CD8-positive, alpha-beta memory T cell (primary cell): ENCODE measurements around the gene ARHGDIG. TPM values are rescaled to one million over a fixed set of nuclear protein-coding genes. Genes with fewer than 3 reads are reported as not detected.

Experiments used
- polyA plus RNA-seq: library from polyadenylated mRNA; unstranded; fragments of 300-500 nt; fragmentation: Illumina TruSeq; gene quantifications from one replicate; pipeline ENCODE4 v1.2.3, GENCODE V29; 2021
- total RNA-seq, 2 experiments: library from RNA; stranded (reverse); gene quantifications; one replicate each; pipeline ENCODE4 v1.2.3, GENCODE V29; 2021

Gene ARHGDIG
- total and polyA plus RNA-seq, 3 experiments from 2014 or later: not detected

Other genes starting within 250 kb of the ARHGDIG start
- 10 to 100 TPM; 63.6 to 63.9 TPM for gene POLR3K, start 227.0 kb upstream of the ARHGDIG start, total RNA-seq
- 35.1 TPM for gene POLR3K, start 227.0 kb upstream of the ARHGDIG start, polyA plus RNA-seq
- 100 to 1,000 TPM; 108 to 110 TPM for gene SNRNP25, start 226.8 kb upstream of the ARHGDIG start, total RNA-seq
- gene SNRNP25, start 226.8 kb upstream of the ARHGDIG start, polyA plus RNA-seq: 16.3 TPM
- gene RHBDF1, start 208.0 kb upstream of the ARHGDIG start, total RNA-seq: under 1 TPM; 0.53 to 0.59 TPM
- gene RHBDF1, start 208.0 kb upstream of the ARHGDIG start, polyA plus RNA-seq: not detected
- 10 to 100 TPM; 47.5 to 48.2 TPM for gene MPG, start 202.4 kb upstream of the ARHGDIG start, total RNA-seq
- 58.1 TPM for gene MPG, start 202.4 kb upstream of the ARHGDIG start, polyA plus RNA-seq
- gene NPRL3, start 141.9 kb upstream of the ARHGDIG start, total RNA-seq: 10 to 100 TPM; 45.2 to 50.7 TPM
- gene NPRL3, start 141.9 kb upstream of the ARHGDIG start, polyA plus RNA-seq: 13.0 TPM
- not detected for gene HBZ, start 127.9 kb upstream of the ARHGDIG start, total RNA-seq
- gene HBZ, start 127.9 kb upstream of the ARHGDIG start, polyA plus RNA-seq: not detected
- not detected for gene HBM, start 114.6 kb upstream of the ARHGDIG start, total RNA-seq
- not detected for gene HBM, start 114.6 kb upstream of the ARHGDIG start, polyA plus RNA-seq
- gene HBA2, start 107.7 kb upstream of the ARHGDIG start, total RNA-seq: not detected
- 5.8 TPM for gene HBA2, start 107.7 kb upstream of the ARHGDIG start, polyA plus RNA-seq
- gene HBA1, start 103.9 kb upstream of the ARHGDIG start, total RNA-seq: not detected
- gene HBA1, start 103.9 kb upstream of the ARHGDIG start, polyA plus RNA-seq: 1.6 TPM
- not detected for gene HBQ1, start 100.1 kb upstream of the ARHGDIG start, total RNA-seq
- gene HBQ1, start 100.1 kb upstream of the ARHGDIG start, polyA plus RNA-seq: 0.72 TPM
- gene LUC7L, start 51.1 kb upstream of the ARHGDIG start, total RNA-seq: 10 to 100 TPM; 78.5 to 80.0 TPM
- gene LUC7L, start 51.1 kb upstream of the ARHGDIG start, polyA plus RNA-seq: 9.2 TPM
- gene FAM234A, start 45.8 kb upstream of the ARHGDIG start, total RNA-seq: 10 to 100 TPM; 23.1 to 26.1 TPM
- gene FAM234A, start 45.8 kb upstream of the ARHGDIG start, polyA plus RNA-seq: 27.9 TPM
- gene RGS11, start 4.6 kb upstream of the ARHGDIG start, total RNA-seq: under 1 TPM in 1 of 2 experiments, not detected in 1; 0.09 TPM
- not detected for gene RGS11, start 4.6 kb upstream of the ARHGDIG start, polyA plus RNA-seq
- gene PDIA2, start 2.6 kb downstream of the ARHGDIG start, total RNA-seq: not detected
- not detected for gene PDIA2, start 2.6 kb downstream of the ARHGDIG start, polyA plus RNA-seq
- 10 to 100 TPM; 24.7 to 26.3 TPM for gene AXIN1, start 72.1 kb downstream of the ARHGDIG start, total RNA-seq
- gene AXIN1, start 72.1 kb downstream of the ARHGDIG start, polyA plus RNA-seq: 6.9 TPM
- gene MRPL28, start 89.9 kb downstream of the ARHGDIG start, total RNA-seq: 10 to 100 TPM; 90.2 to 98.0 TPM
- 67.8 TPM for gene MRPL28, start 89.9 kb downstream of the ARHGDIG start, polyA plus RNA-seq
- 10 to 100 TPM; 36.1 to 36.2 TPM for gene PGAP6, start 101.4 kb downstream of the ARHGDIG start, total RNA-seq
- 23.1 TPM for gene PGAP6, start 101.4 kb downstream of the ARHGDIG start, polyA plus RNA-seq
- gene NME4, start 116.6 kb downstream of the ARHGDIG start, total RNA-seq: 10 to 100 TPM; 14.1 to 15.4 TPM
- 49.9 TPM for gene NME4, start 116.6 kb downstream of the ARHGDIG start, polyA plus RNA-seq
- gene DECR2, start 121.3 kb downstream of the ARHGDIG start, total RNA-seq: 1 to 10 TPM; 6.8 to 7.9 TPM
- gene DECR2, start 121.3 kb downstream of the ARHGDIG start, polyA plus RNA-seq: 3.9 TPM
- 10 to 100 TPM; 30.0 to 32.8 TPM for gene RAB11FIP3, start 145.1 kb downstream of the ARHGDIG start, total RNA-seq
- 4.4 TPM for gene RAB11FIP3, start 145.1 kb downstream of the ARHGDIG start, polyA plus RNA-seq
- 10 to 100 TPM; 91.9 to 98.6 TPM for gene CAPN15, start 247.1 kb downstream of the ARHGDIG start, total RNA-seq
- gene CAPN15, start 247.1 kb downstream of the ARHGDIG start, polyA plus RNA-seq: 15.5 TPM